Effector memory CD4-positive, alpha-beta T cell (primary cell): ENCODE data around the gene TRIM65.

Experiments
- DNase-seq, 3 donors: peaks; one replicate each; pipeline ENCODE4 v3.0.0-alpha.2; 2020
- H3K27ac ChIP-seq: 2 replicates; pipeline ENCODE4 v1.7.0; 2013; ENCODE audit warnings: mild to moderate bottlenecking, low read length, moderate library complexity; ENCODE audit not compliant: insufficient read depth, poor library complexity, severe bottlenecking
- H3K27me3 ChIP-seq: replicated peaks from 2 replicates; pipeline ENCODE4 v1.7.0; 2013; ENCODE audit warnings: mild to moderate bottlenecking, low read length; ENCODE audit not compliant: insufficient read depth, control insufficient read depth, poor library complexity, severe bottlenecking
- H3K36me3 ChIP-seq: 2 replicates; pipeline ENCODE4 v1.7.0; 2013; ENCODE audit warnings: mild to moderate bottlenecking, low read length, moderate library complexity; ENCODE audit not compliant: control insufficient read depth, insufficient read depth
- H3K4me1 ChIP-seq: 2 replicates; pipeline ENCODE4 v1.7.0; 2013; ENCODE audit warnings: low read length, mild to moderate bottlenecking; ENCODE audit not compliant: control insufficient read depth, insufficient read depth, poor library complexity, severe bottlenecking
- H3K4me3 ChIP-seq: 2 replicates; pipeline ENCODE4 v1.7.0; 2013; ENCODE audit warnings: low read length, low read depth, mild to moderate bottlenecking; ENCODE audit not compliant: insufficient read depth, poor library complexity, severe bottlenecking
- H3K9me3 ChIP-seq: 2 replicates; pipeline ENCODE4 v1.7.0; 2013; ENCODE audit warnings: mild to moderate bottlenecking, low read length, moderate library complexity; ENCODE audit not compliant: control insufficient read depth

Gene TRIM65

GRCh38 chr17:75917917-75918445, 21.2 kb upstream of the TRIM65 start:
- DNase-seq: no peak
- H3K27ac ChIP-seq: no peak overlapping the region
- H3K36me3 ChIP-seq: no peaks in the 10 kb centered on the region
- H3K4me1 ChIP-seq: no peaks in the 10 kb centered on the region
- H3K9me3 ChIP-seq: no peaks in the 10 kb centered on the region
- no peaks in the 10 kb centered on the region for H3K27me3 ChIP-seq
- H3K4me3 ChIP-seq: no peak overlapping the region

DNA sequence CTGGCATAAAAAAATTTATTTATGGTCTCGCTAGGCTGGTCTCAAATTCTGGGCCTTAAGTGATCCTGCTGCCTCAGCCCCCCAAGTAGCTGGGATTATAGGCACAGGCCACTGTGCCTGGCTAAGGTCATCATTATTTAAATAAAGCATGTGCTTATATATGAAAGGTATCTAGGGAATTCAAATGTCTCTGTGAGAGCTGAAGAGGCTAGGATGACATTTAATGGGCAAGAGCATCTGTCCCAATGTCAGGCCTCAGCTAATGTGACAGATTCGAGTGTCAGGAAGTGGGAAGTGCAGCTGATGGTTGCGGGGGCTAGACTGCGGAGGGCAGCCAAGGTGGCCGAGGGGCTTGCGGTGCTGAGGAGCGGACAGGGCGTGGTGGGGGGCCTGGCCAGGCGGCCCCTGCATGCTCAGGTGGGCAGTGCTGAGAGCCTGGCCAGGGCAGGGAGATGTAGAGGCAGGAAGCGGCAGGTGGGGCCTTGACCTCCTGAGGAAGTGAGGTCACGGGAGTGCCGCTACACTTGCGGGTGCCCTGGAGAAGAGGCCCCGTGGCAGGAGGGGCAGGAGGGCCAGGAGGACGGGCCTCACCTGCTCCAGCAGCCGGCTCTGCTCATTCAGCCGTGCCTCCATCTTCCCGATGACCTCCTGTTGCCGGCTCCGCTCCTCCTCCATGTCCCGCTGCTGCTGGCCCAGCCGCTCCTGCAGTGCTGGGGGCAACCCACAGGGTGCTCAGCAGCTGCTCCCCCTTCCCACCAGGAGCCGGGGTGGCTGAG, 20.6 kb upstream of the TRIM65 start:
- DNase-seq: no peak

GRCh38 chr17:75915268-75915667, 18.5 kb upstream of the TRIM65 start:
- Histone ChIP-seq H3K27ac (no peak overlapping the region), H3K36me3 (no peaks in the 10 kb centered on the region), H3K4me3 (no peak overlapping the region), H3K4me1 (no peaks in the 10 kb centered on the region), H3K27me3 (no peaks in the 10 kb centered on the region), H3K9me3 (no peaks in the 10 kb centered on the region)
- no peak for DNase-seq

More for the DNA sequence above, 20.6 kb upstream of the TRIM65 start:
- Histone ChIP-seq H3K4me1 (no peaks in the 10 kb centered on the region), H3K27me3 (no peaks in the 10 kb centered on the region), H3K27ac (no peak overlapping the region), H3K4me3 (no peak overlapping the region), H3K36me3 (no peaks in the 10 kb centered on the region), H3K9me3 (no peaks in the 10 kb centered on the region)

DNA sequence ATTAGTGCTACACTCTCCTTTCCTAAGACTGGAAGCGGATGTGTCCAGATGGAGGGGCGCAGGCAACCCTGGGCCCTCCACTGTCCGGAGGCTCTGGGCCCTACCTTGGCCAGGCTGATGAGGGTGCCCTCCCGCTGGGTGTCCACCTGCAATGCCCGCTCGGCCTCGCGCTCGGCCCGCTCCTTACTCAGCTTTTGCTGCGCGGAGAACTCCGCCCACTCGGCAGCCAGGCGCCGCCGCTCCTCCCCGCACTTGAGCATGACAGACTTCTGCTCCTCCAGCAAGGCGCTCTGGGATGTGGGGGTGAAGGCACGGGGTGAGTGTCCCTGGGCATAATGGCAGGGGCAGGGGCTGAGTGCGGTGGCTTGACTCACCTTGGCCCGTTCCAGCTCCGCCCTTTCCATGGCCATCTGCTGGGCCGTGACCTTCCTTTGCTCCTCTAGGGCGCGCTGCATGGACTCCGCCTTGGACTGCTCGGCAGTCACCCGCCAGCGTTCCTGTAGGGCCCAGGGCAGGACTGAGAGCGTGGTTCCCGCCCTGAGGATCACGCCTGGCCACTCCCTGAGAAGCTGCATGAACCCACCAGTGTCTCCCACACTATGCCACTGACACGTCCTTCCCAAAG, 18.0 kb upstream of the TRIM65 start:
- H3K27me3 ChIP-seq: no peaks in the 10 kb centered on the region
- H3K9me3 ChIP-seq: no peaks in the 10 kb centered on the region
- DNase-seq: no peak
- no peaks in the 10 kb centered on the region for H3K4me1 ChIP-seq
- H3K4me3 ChIP-seq: no peak overlapping the region
- H3K36me3 ChIP-seq: no peaks in the 10 kb centered on the region
- H3K27ac ChIP-seq: no peak overlapping the region

DNA sequence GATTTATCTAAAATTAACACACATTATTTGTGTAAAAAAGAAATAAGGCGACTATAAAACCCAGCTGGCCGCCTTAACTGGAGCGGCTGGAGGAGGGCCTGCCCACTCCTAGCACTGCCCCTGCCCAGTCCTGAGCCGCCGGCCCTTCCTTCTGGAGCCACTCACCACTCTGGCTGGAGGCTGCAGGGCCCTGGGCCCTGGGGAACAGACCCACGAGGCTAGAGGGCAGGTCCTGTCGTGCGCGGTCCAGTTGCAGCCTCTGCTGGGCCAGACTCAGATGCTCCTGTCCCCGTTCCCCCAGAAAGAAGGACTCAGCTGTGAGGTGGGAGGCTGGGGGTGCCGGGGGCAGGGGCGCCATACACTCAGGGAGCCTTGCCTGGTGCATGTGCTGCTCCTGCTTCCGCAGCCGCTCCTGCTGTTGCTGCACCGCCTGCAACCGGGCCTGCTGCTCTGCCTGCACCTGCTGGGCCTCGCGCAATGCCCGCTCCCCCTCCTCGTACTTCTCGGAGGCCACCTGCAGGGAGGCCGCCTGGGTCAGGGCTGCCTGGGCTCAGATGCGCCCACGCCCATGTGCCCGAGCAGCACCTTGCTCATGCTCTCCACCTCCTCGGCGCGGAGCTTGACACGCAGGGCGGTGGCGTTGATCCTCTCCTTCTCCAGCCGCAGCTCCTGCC, 16.9 kb upstream of the TRIM65 start:
- no peaks in the 10 kb centered on the region for H3K36me3 ChIP-seq
- DNase-seq: no peak
- H3K27ac ChIP-seq: no peak overlapping the region
- H3K4me3 ChIP-seq: no peak overlapping the region
- no peaks in the 10 kb centered on the region for H3K9me3 ChIP-seq
- no peaks in the 10 kb centered on the region for H3K27me3 ChIP-seq
- no peaks in the 10 kb centered on the region for H3K4me1 ChIP-seq

DNA sequence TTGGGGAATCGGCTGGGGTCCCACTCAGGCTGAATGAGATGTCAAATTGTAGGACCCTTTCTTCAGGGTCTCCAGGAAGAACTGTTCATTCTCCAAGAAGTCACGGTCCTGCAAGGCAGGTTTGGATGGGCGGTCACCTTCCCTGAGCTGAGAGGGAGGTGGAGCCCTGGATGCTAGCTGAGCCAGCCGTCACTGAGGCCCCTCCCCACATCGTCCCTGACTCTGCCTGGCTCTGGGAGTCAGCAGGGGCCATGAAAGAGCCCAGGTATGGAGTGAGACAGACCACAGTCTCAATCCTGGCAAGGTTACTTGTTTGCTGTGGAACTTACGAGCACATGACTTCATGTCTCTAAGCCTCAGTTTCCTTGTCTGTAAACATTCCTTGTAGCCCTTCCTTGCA, 13.9 kb upstream of the TRIM65 start:
- H3K4me1 ChIP-seq: no peaks in the 10 kb centered on the region
- no peaks in the 10 kb centered on the region for H3K27me3 ChIP-seq
- DNase-seq: no peak
- no peaks in the 10 kb centered on the region for H3K36me3 ChIP-seq
- no peak overlapping the region for H3K4me3 ChIP-seq
- no peaks in the 10 kb centered on the region for H3K9me3 ChIP-seq
- H3K27ac ChIP-seq: no peak overlapping the region

GRCh38 chr17:75909812-75910274, 13.1 kb upstream of the TRIM65 start:
- Histone ChIP-seq H3K4me3 (no peak overlapping the region), H3K36me3 (no peaks in the 10 kb centered on the region), H3K9me3 (no peaks in the 10 kb centered on the region), H3K27ac (no peak overlapping the region), H3K27me3 (no peaks in the 10 kb centered on the region), H3K4me1 (peaks cover 5% of the 10 kb centered on the region)
- DNase-seq: no peak

DNA sequence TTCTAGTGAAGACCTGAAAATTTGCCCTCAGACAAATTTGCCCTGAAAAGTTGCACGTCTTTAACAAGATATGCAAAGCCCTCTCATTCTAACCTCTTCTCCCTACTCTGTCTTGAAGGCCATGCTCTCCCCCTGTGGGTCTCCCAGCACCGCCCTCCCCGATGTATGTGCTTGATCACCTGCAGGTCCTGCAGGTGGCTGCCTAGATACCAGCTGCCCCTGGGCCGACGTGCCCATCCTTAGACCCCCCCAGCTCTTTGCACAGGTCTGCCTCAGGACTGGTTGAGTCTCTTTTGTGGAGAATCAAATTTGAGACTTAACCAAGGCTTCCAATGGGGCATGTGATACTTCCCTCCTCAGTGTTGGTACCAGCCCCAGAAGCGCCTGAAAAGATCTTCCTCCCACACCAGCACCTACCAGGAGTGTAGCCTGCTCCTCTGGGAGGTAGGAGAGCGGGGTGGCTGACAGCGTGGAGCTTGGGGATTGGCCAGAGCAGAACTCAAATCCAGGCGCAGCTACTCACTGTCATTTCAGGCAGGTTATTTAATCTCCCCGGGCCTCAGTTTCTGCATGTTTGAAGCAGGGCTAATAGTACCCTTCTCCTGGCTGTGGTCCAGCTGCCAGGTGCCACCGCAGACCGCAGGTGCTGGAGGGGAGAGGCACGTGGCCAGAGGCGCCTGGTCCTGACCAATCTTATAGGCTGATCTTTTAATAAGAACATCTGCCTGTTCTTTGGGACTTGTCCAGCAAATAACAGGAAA, 12.5 kb upstream of the TRIM65 start:
- no peak for DNase-seq
- Histone ChIP-seq H3K27me3 (no peaks in the 10 kb centered on the region), H3K9me3 (no peaks in the 10 kb centered on the region), H3K4me1 (peaks cover 5% of the 10 kb centered on the region), H3K27ac (no peak overlapping the region), H3K4me3 (no peak overlapping the region), H3K36me3 (no peaks in the 10 kb centered on the region)

DNA sequence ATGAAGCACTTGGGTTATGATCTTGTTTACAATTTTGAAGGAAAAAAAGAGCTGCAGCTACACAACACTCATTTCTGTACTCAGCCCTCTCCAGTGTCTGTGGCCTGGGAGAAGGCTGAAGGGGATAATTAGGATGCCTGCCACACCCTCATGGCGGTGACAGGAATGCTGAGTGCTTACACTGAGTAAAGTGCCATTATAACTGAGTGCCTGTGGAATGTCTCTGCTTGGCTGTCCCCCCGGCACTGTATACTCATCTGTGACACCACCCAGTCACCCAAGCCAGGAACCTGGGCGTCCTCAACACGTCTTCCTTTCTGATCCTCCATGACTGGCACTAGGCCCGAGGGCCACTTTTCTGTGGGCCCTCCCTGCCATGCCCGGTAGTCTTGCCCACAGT, 11.4 kb upstream of the TRIM65 start:
- Histone ChIP-seq H3K36me3 (peaks cover under 1% of the 10 kb centered on the region), H3K9me3 (no peaks in the 10 kb centered on the region), H3K27me3 (no peaks in the 10 kb centered on the region), H3K4me3 (no peak overlapping the region), H3K4me1 (peaks cover 9% of the 10 kb centered on the region), H3K27ac (no peak overlapping the region)
- no peak for DNase-seq
